Epithelial cell of proximal tubule (primary cell): ENCODE measurements around the gene PSEN2. TPM values are rescaled to one million over a fixed set of nuclear protein-coding genes. Genes with fewer than 3 reads are reported as not detected.

Experiments
- DNase-seq: peaks from one replicate; pipeline ENCODE4 v3.0.0-alpha.2; 2011; ENCODE audit warnings: low read depth
- H3K4me3 ChIP-seq: 2 replicates; pipeline ENCODE4 v1.5.1; 2011; ENCODE audit warnings: low read depth, mild to moderate bottlenecking, low read length
- total RNA-seq: library from RNA; depleted of rRNA; stranded (reverse); fragments of >200 nt; gene quantifications from 2 replicates; pipeline ENCODE4 v1.2.3, GENCODE V29; 2015
- TF ChIP-seq, protein P1 (sequence below): conservative IDR thresholded peaks from 2 replicates; pipeline ENCODE4 v1.5.1; 2012; ENCODE audit warnings: low read depth, mild to moderate bottlenecking, low read length

The PSEN2 gene
- total RNA-seq, 1 donor from 2014 or later: 26.6 TPM

- H3K4me3 ChIP-seq: no peak overlapping the region
- DNase-seq: no peak
- TF ChIP-seq, protein P1, sequence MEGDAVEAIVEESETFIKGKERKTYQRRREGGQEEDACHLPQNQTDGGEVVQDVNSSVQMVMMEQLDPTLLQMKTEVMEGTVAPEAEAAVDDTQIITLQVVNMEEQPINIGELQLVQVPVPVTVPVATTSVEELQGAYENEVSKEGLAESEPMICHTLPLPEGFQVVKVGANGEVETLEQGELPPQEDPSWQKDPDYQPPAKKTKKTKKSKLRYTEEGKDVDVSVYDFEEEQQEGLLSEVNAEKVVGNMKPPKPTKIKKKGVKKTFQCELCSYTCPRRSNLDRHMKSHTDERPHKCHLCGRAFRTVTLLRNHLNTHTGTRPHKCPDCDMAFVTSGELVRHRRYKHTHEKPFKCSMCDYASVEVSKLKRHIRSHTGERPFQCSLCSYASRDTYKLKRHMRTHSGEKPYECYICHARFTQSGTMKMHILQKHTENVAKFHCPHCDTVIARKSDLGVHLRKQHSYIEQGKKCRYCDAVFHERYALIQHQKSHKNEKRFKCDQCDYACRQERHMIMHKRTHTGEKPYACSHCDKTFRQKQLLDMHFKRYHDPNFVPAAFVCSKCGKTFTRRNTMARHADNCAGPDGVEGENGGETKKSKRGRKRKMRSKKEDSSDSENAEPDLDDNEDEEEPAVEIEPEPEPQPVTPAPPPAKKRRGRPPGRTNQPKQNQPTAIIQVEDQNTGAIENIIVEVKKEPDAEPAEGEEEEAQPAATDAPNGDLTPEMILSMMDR: no peak
Measured at GRCh38 chr1:226937940-226938725, 67.7 kb downstream of the PSEN2 start.

DNA sequence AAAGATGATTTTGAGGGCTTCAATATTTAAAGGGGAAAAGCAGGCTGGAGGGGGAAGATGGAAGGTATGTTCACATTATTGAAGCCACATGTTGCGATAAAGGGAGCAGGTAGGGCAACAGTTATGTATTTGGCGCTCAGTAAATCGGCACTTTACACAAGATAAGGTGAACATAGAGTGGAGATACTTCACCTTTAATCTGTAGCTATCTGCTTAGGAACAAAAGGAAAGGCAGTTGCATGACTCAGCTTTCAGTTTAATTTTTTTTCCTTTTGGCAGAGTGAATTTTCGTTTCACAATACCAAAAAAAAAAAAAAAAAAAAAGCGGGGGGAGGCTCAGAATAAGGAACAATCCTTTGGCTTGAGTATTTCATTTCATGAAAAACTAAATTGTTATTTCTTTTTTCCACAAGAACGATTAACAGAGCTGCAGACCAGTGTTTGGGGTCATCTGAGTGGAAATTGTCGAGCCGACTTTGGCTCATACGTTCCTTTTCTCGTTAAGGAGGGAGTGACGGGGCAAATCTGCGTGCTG is 68.6 kb downstream of the PSEN2 start:
- no peak for DNase-seq
- TF ChIP-seq, protein P1: no peak
- peak overlapping the region; percentile 75 for H3K4me3 ChIP-seq

DNA sequence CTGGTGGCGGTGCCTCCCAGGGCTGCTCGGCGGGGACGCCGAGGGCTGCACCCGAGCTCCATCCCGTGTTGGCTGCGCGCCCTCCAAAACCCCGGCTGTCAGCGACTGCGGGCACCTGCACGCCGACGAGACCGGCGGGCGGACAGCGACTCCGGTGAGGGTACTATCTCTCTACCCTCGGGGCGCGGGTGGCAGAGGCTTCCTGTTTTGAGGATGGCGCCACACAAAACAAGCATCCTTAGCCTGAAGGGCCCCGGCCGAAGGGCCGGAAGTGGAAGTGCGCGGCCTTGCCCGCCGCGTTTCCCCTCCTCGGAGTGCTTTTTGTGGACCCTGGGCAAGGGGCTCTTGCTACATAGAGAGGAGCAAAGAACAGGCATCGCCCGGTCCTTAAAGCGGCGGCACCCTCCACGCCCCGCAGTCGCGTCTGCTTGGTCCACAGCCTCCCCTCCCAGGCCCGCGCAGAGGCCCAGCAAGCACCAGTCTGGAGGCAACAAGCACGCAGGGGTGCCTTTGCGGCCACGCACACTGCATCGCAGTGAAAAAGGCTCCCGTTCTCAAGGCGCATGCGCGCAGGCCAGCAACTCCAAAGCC is 69.1 kb downstream of the PSEN2 start:
- TF ChIP-seq, protein P1: no peak
- DNase-seq: no peak
- H3K4me3 ChIP-seq: peak overlapping the region; percentile 75

GRCh38 chr1:226940029-226940805 is 69.8 kb downstream of the PSEN2 start, which contains the start of gene COQ8A:
Gene COQ8A (plus strand): TSS chr1:226940294. CDS start chr1:226961386, 21,092 bp downstream.
- H3K4me3 ChIP-seq: peak within 1 kb of the TSS; percentile 75
- TF ChIP-seq, protein P1: no peak
- peak; percentile 87 for DNase-seq

DNA sequence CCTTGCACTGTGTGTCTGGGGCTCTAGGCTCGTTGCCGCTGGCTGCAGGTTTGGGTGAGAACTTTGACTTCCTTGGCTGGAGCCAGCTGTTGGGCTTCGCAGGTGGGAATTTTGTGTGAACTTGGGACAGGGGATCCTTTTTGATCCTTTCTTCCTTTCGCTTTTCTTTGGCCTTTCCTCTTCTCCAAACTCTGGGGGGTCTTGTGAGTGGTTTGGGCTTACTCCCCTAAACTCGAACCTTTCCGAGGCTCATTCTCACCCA is 70.3 kb downstream of the PSEN2 start:
- TF ChIP-seq, protein P1: no peak
- DNase-seq: no peak
- peak overlapping the region; percentile 75 for H3K4me3 ChIP-seq

GRCh38 chr1:226942392-226942791 is 72.0 kb downstream of the PSEN2 start:
- TF ChIP-seq, protein P1: no peak
- DNase-seq: no peak
- H3K4me3 ChIP-seq: no peak overlapping the region
